Sigmoid colon (tissue), 4 donors: ENCODE measurements around the gene SP2.
A peak's percentile ranks its signal among the peaks of the same experiment; 100 is the strongest.

Experiments
- CTCF ChIP-seq, 4 experiments: fragments of 450-650 bp in 3 of 4; fragments of 200-600 bp in 1 of 4; IDR thresholded peaks; one replicate each; pipeline ENCODE4 v1.5.1; 2016 to 2019; ENCODE audit warnings: antibody characterized with exemption in 4 of 4, mild to moderate bottlenecking in 3 of 4, moderate library complexity in 2 of 4
- EP300 ChIP-seq, 4 donors: sonication (generic); formaldehyde crosslinking; IDR thresholded peaks; one replicate each; pipeline ENCODE4 v1.6.1; 2017; ENCODE audit warnings: antibody characterized with exemption in 4 of 4
- POLR2A ChIP-seq, 2 donors: fragments of 450-650 bp; IDR thresholded peaks; one replicate each; pipeline ENCODE4 v1.6.1; 2016; ENCODE audit warnings: antibody characterized with exemption in 2 of 2, mild to moderate bottlenecking in 2 of 2, moderate library complexity in 2 of 2

- TF ChIP-seq CTCF (IDR thresholded peaks at IDR 0.05): peak in 1 of 4 experiments; percentile 33
- TF ChIP-seq POLR2A (IDR thresholded peaks at IDR 0.05): peak in 1 of 2 donors; percentile 38
- no peak for TF ChIP-seq EP300 (IDR thresholded peaks at IDR 0.05)
Measured at GRCh38 chr17:47941246-47942095, 45.4 kb downstream of the SP2 start, which contains the start of gene PNPO.
